Gastrocnemius medialis (tissue), 4 donors: ENCODE data around the gene RIBC1. TPM values are rescaled to one million over a fixed set of nuclear protein-coding genes. Genes with fewer than 3 reads are reported as not detected.

Source experiments
- ATAC-seq, 2 donors: fragments of 150-250 bp; one replicate each; pipeline ENCODE4 v1.9.1; 2016
- DNase-seq, 2 donors: peaks; one replicate each; pipeline ENCODE4 v3.0.0-alpha.2; 2019
- H3K27ac ChIP-seq, 4 donors: fragments of 200-600 bp; sonication (generic); 1 replicate in 1 of 4; 2 replicates in 3 of 4; pipeline ENCODE4 v1.5.1; 2016 to 2018; ENCODE audit warnings: mild to moderate bottlenecking in 2 of 4, moderate library complexity in 1 of 4
- H3K27me3 ChIP-seq, 3 donors: fragments of 200-600 bp; sonication (generic) in 2 of 3; 1 replicate in 1 of 3; 2 replicates in 2 of 3; pipeline versions ENCODE4 v1.5.1 to v1.6.0; 2016 to 2019; ENCODE audit warnings: mild to moderate bottlenecking in 1 of 3, moderate library complexity in 1 of 3
- H3K36me3 ChIP-seq, 2 donors: fragments of 200-600 bp; sonication (generic) in 1 of 2; one replicate each; pipeline ENCODE4 v1.5.1; 2017 to 2018
- H3K4me1 ChIP-seq, 2 donors: fragments of 200-600 bp; sonication (generic) in 1 of 2; one replicate each; pipeline ENCODE4 v1.5.1; 2016 to 2017; ENCODE audit warnings: mild to moderate bottlenecking in 2 of 2
- H3K4me3 ChIP-seq, 4 donors: fragments of 200-600 bp; sonication (generic) in 3 of 4; 1 replicate in 1 of 4; 2 replicates in 3 of 4; pipeline ENCODE4 v1.5.1; 2016 to 2019; ENCODE audit warnings: mild to moderate bottlenecking in 2 of 4
- H3K9me3 ChIP-seq, 3 donors: fragments of 200-600 bp; sonication (generic) in 2 of 3; 1 replicate in 1 of 3; 2 replicates in 2 of 3; pipeline ENCODE4 v1.5.1; 2016 to 2019
- CTCF ChIP-seq, 5 experiments: fragments of 450-650 bp in 3 of 5; fragments of 200-600 bp in 2 of 5; sonication (generic) in 2 of 5; IDR thresholded peaks in 4 of 5; conservative IDR thresholded peaks in 1 of 5; 1 replicate in 4 of 5; 2 replicates in 1 of 5; pipeline ENCODE4 v1.5.1; 2016 to 2019; ENCODE audit warnings: antibody characterized with exemption in 5 of 5, mild to moderate bottlenecking in 3 of 5, moderate library complexity in 3 of 5
- POLR2A ChIP-seq, 2 donors: fragments of 450-650 bp; IDR thresholded peaks; one replicate each; pipeline ENCODE4 v1.6.1; 2017; ENCODE audit warnings: antibody characterized with exemption in 2 of 2, mild to moderate bottlenecking in 2 of 2, moderate library complexity in 2 of 2
- in situ Hi-C, 4 donors: fragments of 200-750 bp; cut with MboI; loops; one replicate each; pipeline versions ENCODE4 v1.15.0 to v1.8.0; 2017; ENCODE audit warnings: low sequenced_read_pairs in 4 of 4
- intact Hi-C: fragments of 100-400 bp; cut with DNase I; formaldehyde crosslinking; loops from one replicate; pipeline ENCODE4 v1.15.1; 2023; ENCODE audit warnings: low total_unique reads
- total RNA-seq, 4 donors: library from RNA; depleted of rRNA; stranded (reverse); fragments of >200 nt; gene quantifications; one replicate each; pipeline versions ENCODE4 v1.1.0 to v1.2.3, GENCODE V29; 2016

The RIBC1 gene
- total RNA-seq, 4 donors from 2014 or later: 0.52 to 1.1 TPM; not detected in 2

- in situ Hi-C loops (loop anchor here in 1 of 4 donors (10.0 kb wide), 1 partner anchor 106 kb away; no protein-coding TSS in a partner anchor), intact Hi-C loops (no loop called here)
- H3K4me3 ChIP-seq: peak overlapping the region; percentile 65 to 89 (median 81)
- DNase-seq (no peak), ATAC-seq (no peak)
- H3K9me3 ChIP-seq: no peaks in the 10 kb centered on the region
- H3K4me1 ChIP-seq: peaks cover 11 to 29% of the 10 kb centered on the region in 2 donors
- peak overlapping the region in 1 of 4 donors; percentile 94 for H3K27ac ChIP-seq
- no peaks in the 10 kb centered on the region for H3K36me3 ChIP-seq
- H3K27me3 ChIP-seq: no peaks in the 10 kb centered on the region
- TF ChIP-seq CTCF (IDR thresholded peaks at IDR 0.05 in 4 of 5, conservative IDR thresholded peaks at IDR 0.05 in 1 of 5) (no peak), POLR2A (IDR thresholded peaks at IDR 0.05) (no peak)
Observed at GRCh38 chrX:53421125-53421524, 1.5 kb upstream of the RIBC1 start.

GRCh38 chrX:53421772-53422085 is 944 bp upstream of the RIBC1 start:
- intact Hi-C loops: loop anchor here (1.0 to 2.0 kb wide), 3 partner anchors 13 to 197 kb away; partner anchors contain the start of genes HSD17B10 and KDM5C
- ATAC-seq: peak in 1 of 2 donors; percentile 7

GRCh38 chrX:53422086-53422860 is 400 bp upstream of the RIBC1 start, which contains the start of gene SMC1A:
Gene SMC1A (minus strand): TSS chrX:53422654. CDS start chrX:53422600, 54 bp downstream.
- no peaks in the 10 kb centered on the region for H3K36me3 ChIP-seq
- peak within 1 kb of the TSS; percentile 65 to 89 (median 81) for H3K4me3 ChIP-seq
- ATAC-seq (peak; percentile 95 to 96), DNase-seq (peak; percentile 90 to 94)
- TF ChIP-seq POLR2A (IDR thresholded peaks at IDR 0.05) (peak; percentile 60 to 73), CTCF (IDR thresholded peaks at IDR 0.05 in 4 of 5, conservative IDR thresholded peaks at IDR 0.05 in 1 of 5) (peak in 1 of 5 experiments; percentile 10)
- intact Hi-C loops (loop anchor here (1.0 to 2.0 kb wide), 3 partner anchors 12 to 197 kb away; partner anchors contain the start of genes HSD17B10 and KDM5C), in situ Hi-C loops (loop anchor here in 1 of 4 donors (10.0 kb wide), 1 partner anchor 107 kb away; no protein-coding TSS in a partner anchor)
- H3K4me1 ChIP-seq: peaks cover 11 to 29% of the 10 kb centered on the region in 2 donors
- H3K27ac ChIP-seq: peak within 1 kb of the TSS; percentile 91 to 96 (median 94)
- no peaks in the 10 kb centered on the region for H3K27me3 ChIP-seq
- H3K9me3 ChIP-seq: no peaks in the 10 kb centered on the region

More at GRCh38 chrX:53421772-53422085, 944 bp upstream of the RIBC1 start:
- Histone ChIP-seq H3K27me3 (no peaks in the 10 kb centered on the region), H3K9me3 (no peaks in the 10 kb centered on the region), H3K36me3 (no peaks in the 10 kb centered on the region), H3K4me3 (peak overlapping the region; percentile 65 to 89 (median 81)), H3K27ac (peak overlapping the region; percentile 91 to 96 (median 94)), H3K4me1 (peaks cover 11 to 29% of the 10 kb centered on the region in 2 donors)
- DNase-seq: no peak
- in situ Hi-C loops: loop anchor here in 1 of 4 donors (10.0 kb wide), 1 partner anchor 107 kb away; no protein-coding TSS in a partner anchor
- no peak for TF ChIP-seq POLR2A (IDR thresholded peaks at IDR 0.05)
- no peak for TF ChIP-seq CTCF (IDR thresholded peaks at IDR 0.05 in 4 of 5, conservative IDR thresholded peaks at IDR 0.05 in 1 of 5)

GRCh38 chrX:53429755-53430154 is 7.1 kb downstream of the RIBC1 start:
- Histone ChIP-seq H3K4me3 (no peak overlapping the region), H3K4me1 (peaks cover 4 to 5% of the 10 kb centered on the region in 2 donors), H3K9me3 (no peaks in the 10 kb centered on the region), H3K27ac (no peak overlapping the region), H3K27me3 (no peaks in the 10 kb centered on the region), H3K36me3 (peaks cover 0 to 7% of the 10 kb centered on the region in 2 donors)
- no peak for TF ChIP-seq CTCF (IDR thresholded peaks at IDR 0.05 in 4 of 5, conservative IDR thresholded peaks at IDR 0.05 in 1 of 5)
- TF ChIP-seq POLR2A (IDR thresholded peaks at IDR 0.05): no peak
- ATAC-seq (no peak), DNase-seq (no peak)
- in situ Hi-C loops: loop anchor here in 3 of 4 donors (10.0 to 25.0 kb wide), 2 partner anchors 115 to 117 kb away; no protein-coding TSS in a partner anchor
- intact Hi-C loops: no loop called here
